Loucy (cell line): ENCODE measurements around the gene CHIC2.

Source experiments
- EZH2phosphoT487 ChIP-seq: fragments of 200-600 bp; IDR thresholded peaks from 2 replicates; pipeline ENCODE4 v1.6.1; 2018; ENCODE audit warnings: antibody characterized with exemption, mild to moderate bottlenecking, moderate library complexity, borderline replicate concordance
- TF ChIP-seq, protein P1 (sequence below): fragments of 200-600 bp; sonication (generic); conservative IDR thresholded peaks from 2 replicates; pipeline ENCODE4 v1.5.1; 2014; ENCODE audit warnings: mild to moderate bottlenecking, antibody characterized with exemption, low read length

DNA sequence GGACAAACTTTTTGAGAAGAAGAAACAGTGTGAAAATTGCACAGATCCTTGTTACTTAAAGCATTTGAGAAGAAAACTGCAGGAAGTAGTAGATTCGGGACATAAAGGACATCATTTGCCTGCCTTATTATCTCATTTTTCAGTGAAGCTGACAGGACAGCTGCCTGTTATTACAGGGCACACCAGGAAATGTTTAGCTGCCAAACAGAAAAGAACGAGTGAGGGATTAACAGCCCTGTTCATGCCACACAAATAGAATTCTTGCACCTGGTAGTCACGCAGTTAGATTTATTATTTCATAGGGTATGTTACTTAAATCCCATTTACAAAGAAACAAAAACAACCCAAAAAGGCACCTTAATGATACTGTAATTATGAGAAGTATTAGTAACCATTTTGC is 100.6 kb downstream of the CHIC2 start:
- TF ChIP-seq, protein P1, sequence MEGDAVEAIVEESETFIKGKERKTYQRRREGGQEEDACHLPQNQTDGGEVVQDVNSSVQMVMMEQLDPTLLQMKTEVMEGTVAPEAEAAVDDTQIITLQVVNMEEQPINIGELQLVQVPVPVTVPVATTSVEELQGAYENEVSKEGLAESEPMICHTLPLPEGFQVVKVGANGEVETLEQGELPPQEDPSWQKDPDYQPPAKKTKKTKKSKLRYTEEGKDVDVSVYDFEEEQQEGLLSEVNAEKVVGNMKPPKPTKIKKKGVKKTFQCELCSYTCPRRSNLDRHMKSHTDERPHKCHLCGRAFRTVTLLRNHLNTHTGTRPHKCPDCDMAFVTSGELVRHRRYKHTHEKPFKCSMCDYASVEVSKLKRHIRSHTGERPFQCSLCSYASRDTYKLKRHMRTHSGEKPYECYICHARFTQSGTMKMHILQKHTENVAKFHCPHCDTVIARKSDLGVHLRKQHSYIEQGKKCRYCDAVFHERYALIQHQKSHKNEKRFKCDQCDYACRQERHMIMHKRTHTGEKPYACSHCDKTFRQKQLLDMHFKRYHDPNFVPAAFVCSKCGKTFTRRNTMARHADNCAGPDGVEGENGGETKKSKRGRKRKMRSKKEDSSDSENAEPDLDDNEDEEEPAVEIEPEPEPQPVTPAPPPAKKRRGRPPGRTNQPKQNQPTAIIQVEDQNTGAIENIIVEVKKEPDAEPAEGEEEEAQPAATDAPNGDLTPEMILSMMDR = no peak
- no peak for TF ChIP-seq EZH2phosphoT487
